ENCODE measurements around the gene FAM162A.
"Not testable (repeated sequence)": the region's sequence is repeated elsewhere in the genome, so short reads cannot be mapped to it uniquely, and the experiment has no call there.

Gene FAM162A

GRCh38 chr3:122383771-122384697 is at the start of gene FAM162A:
Gene FAM162A, plus strand, starts transcription at chr3:122384182. Its CDS starts 84 bp downstream, at chr3:122384266.
- peak; percentile 92 for DNase-seq (ENCODE audit: low spot score)

- no peak for DNase-seq (ENCODE audit: low spot score)
Measured at GRCh38 chr3:122342803-122343202, 41.2 kb upstream of the FAM162A start.

GRCh38 chr3:122343654-122344053 is 40.3 kb upstream of the FAM162A start:
- DNase-seq (ENCODE audit: low spot score), result no peak

GRCh38 chr3:122349171-122349570 is 34.8 kb upstream of the FAM162A start:
- DNase-seq (ENCODE audit: low spot score), result no peak

GRCh38 chr3:122350814-122351418 is 33.1 kb upstream of the FAM162A start:
- DNase-seq (ENCODE audit: low spot score), result no peak

GRCh38 chr3:122351612-122352011 is 32.4 kb upstream of the FAM162A start:
- DNase-seq (ENCODE audit: low spot score), result no peak

- DNase-seq (ENCODE audit: low spot score), result no peak
Measured at GRCh38 chr3:122353215-122353614, 30.8 kb upstream of the FAM162A start.

GRCh38 chr3:122353893-122354401 is 30.0 kb upstream of the FAM162A start:
- no peak for DNase-seq (ENCODE audit: low spot score)

- DNase-seq (ENCODE audit: low spot score), result no peak
Measured at GRCh38 chr3:122355612-122356011, 28.4 kb upstream of the FAM162A start.

- no peak for DNase-seq (ENCODE audit: low spot score)
Measured at GRCh38 chr3:122356402-122356801, 27.6 kb upstream of the FAM162A start.

- no peak for DNase-seq (ENCODE audit: low spot score)
Measured at GRCh38 chr3:122357828-122358702, 25.9 kb upstream of the FAM162A start.

GRCh38 chr3:122358703-122359032 is 25.3 kb upstream of the FAM162A start:
- no peak for DNase-seq (ENCODE audit: low spot score)

- no peak for DNase-seq (ENCODE audit: low spot score)
Measured at GRCh38 chr3:122362026-122362425, 22.0 kb upstream of the FAM162A start.

GRCh38 chr3:122364490-122364889 is 19.5 kb upstream of the FAM162A start:
- DNase-seq (ENCODE audit: low spot score), result no peak

GRCh38 chr3:122365073-122365472 is 18.9 kb upstream of the FAM162A start:
- no peak for DNase-seq (ENCODE audit: low spot score)

GRCh38 chr3:122365582-122366378 is 18.2 kb upstream of the FAM162A start:
- DNase-seq (ENCODE audit: low spot score), result not testable (repeated sequence)

GRCh38 chr3:122366379-122366749 is 17.6 kb upstream of the FAM162A start:
- no peak for DNase-seq (ENCODE audit: low spot score)

GRCh38 chr3:122374034-122374433 is 9.9 kb upstream of the FAM162A start:
- DNase-seq (ENCODE audit: low spot score), result no peak

- no peak for DNase-seq (ENCODE audit: low spot score)
Measured at GRCh38 chr3:122377975-122378374, 6.0 kb upstream of the FAM162A start.

GRCh38 chr3:122382888-122383666 is 905 bp upstream of the FAM162A start, which contains the start of gene MIX23:
Gene MIX23, minus strand, starts transcription at chr3:122383231. Its CDS starts 7 bp downstream, at chr3:122383224.
- peak; percentile 79 for DNase-seq (ENCODE audit: low spot score)

GRCh38 chr3:122387709-122388108 is 3.7 kb downstream of the FAM162A start:
- no peak for DNase-seq (ENCODE audit: low spot score)
